Urothelium cell line (cell line): Measurements from ENCODE around the gene RAB31.
A peak's percentile ranks its signal among the peaks of the same experiment; 100 is the strongest.

ENCODE experiments used
- DNase-seq: peaks from one replicate; pipeline ENCODE4 v3.0.0; 2011; ENCODE audit warnings: low spot score, mixed read lengths
- FAIRE-seq: peaks from 2 replicates; lab custom pipeline; 2011; peaks lifted over from hg19 to GRCh38; lab: Jason Lieb, UNC

RAB31 gene

DNA sequence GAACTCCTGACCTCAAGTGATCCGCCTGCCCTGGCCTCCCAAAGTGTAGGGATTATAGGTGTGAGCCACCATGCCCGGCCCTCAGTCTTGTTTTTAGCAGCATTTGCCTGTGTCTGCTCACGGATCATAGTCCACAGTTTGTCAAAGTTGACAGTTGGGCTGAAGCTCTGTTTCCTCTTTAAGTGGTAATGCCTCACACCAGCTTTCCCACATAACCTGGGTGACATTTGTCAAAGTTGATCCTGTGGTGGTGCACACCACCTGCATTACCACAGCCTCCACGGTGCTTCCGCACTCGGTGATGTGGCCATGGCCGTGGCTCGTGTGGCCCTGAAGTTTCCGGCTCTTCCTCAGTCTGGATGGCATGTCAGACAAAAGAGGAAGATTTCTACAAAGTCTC is 27.1 kb downstream of the RAB31 start:
- FAIRE-seq (no peak), DNase-seq (no peak)

- FAIRE-seq, result no peak
- DNase-seq, result no peak
These were observed 27.8 kb downstream of the RAB31 start for GRCh38 chr18:9735879-9736278.

- DNase-seq (no peak), FAIRE-seq (no peak)
These were observed 28.3 kb downstream of the RAB31 start for GRCh38 chr18:9736286-9736835.

DNA sequence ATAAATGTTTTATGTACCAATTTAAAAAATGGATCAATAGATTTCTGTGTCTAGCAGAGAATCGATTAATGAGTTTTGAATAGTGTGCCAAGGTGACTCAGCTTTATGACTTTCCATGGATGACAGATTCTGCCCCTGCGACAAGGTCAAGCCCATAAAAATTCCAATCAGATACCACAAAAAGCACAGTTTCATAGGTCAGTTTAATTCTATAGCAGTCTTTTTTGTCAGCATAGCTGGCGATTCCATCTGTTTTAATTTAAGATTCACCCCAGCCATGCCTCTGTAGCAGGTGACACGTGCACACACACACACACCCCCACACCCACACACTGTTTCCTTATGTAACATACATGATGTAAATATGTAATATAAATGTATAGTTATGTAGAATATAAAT is 28.9 kb downstream of the RAB31 start:
- peak; percentile 37 for FAIRE-seq
- DNase-seq, result no peak

GRCh38 chr18:9737472-9738121 is 29.5 kb downstream of the RAB31 start:
- DNase-seq (peak; percentile 44), FAIRE-seq (no peak)

- peak; percentile 23 for FAIRE-seq
- DNase-seq, result no peak
These were observed 30.3 kb downstream of the RAB31 start for GRCh38 chr18:9738266-9738969.

DNA sequence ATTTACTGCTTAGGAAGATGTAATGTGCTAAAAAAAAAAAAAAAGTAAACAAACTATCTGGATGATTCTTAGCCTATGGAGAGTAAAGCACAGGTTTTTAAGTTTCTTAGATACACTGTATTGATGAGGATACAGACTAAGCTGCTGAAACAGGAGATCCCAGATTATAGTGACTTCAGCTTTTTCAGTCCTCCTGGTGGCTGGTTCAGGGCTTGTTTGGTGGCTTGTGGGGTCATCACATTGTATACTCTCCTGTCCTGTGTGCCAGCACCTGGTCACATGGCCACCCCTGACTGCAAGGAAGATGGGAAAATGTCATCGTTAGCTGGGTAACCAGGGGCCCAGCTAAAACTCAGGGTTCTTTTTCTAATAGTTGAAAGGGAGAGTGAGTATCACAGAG is 31.4 kb downstream of the RAB31 start:
- DNase-seq, result no peak
- no peak for FAIRE-seq

DNA sequence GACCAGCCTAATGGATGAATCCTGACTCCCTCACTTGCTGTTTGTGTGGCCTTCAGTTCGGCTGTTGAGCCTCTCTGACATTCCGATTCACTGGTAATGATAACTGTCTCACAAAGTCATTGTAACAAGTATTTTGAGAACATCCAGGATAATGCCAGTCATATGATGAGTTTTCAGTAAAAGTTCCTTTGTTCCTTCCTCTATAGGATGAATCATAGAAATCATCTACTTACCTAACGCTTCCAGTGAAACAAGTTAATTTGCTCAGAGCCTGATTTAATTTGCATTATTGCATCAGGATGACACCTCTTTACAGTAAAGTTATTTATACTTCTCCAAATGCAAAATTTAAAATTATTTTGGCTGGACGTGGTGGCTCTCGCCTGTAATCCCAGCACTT is 32.0 kb downstream of the RAB31 start:
- FAIRE-seq (no peak), DNase-seq (no peak)

GRCh38 chr18:9741406-9741792 is 33.3 kb downstream of the RAB31 start:
- FAIRE-seq, result no peak

GRCh38 chr18:9741793-9742523 is 33.9 kb downstream of the RAB31 start:
- peak; percentile 60 for DNase-seq

More at GRCh38 chr18:9741406-9741792, 33.3 kb downstream of the RAB31 start:
- DNase-seq, result no peak

GRCh38 chr18:9742524-9743131 is 34.5 kb downstream of the RAB31 start:
- DNase-seq (peak; percentile 54), FAIRE-seq (no peak)

More at GRCh38 chr18:9741793-9742523, 33.9 kb downstream of the RAB31 start:
- FAIRE-seq, result no peak

DNA sequence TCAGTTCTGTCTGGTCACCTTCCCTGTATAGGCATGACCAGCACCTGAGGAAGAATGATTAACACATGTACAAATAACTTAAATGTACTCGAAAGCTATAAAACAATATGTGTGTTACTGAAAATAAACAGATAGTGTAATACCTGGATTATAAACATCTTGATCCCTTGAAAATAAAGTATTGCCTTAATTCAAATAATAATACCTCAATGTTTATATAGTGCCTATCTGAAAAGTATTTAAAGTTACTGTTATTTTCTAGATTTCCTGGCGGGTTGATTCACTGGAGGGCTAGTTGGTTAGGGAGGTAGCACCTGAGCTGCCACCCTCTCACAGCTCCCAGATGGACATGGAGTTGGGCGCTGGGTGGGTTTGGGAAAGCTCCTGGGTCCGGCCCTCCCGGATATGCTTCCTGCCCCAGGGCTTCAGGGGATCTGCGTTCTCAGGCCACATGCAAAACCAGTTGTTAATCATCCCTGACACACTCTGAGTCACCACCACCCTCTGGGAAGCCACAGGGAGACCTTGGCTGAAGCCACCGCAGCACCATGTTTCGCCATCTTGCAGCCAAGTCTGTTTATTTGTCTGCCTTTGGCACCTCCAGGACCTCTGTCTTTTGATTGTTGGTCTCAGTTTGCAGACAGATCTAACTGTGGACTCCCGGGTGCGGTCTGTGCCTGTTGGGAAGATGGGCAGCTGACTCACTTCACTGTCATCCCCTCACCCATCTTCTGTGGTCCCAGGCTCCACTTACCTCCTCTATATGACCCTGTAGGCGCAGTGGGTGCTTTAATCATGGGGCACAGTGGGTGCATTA is 35.3 kb downstream of the RAB31 start:
- peak; percentile 95 for DNase-seq
- FAIRE-seq, result peak; percentile 86

GRCh38 chr18:9746958-9747357 is 38.9 kb downstream of the RAB31 start:
- DNase-seq (no peak), FAIRE-seq (no peak)

GRCh38 chr18:9749611-9750010 is 41.5 kb downstream of the RAB31 start:
- DNase-seq (no peak), FAIRE-seq (no peak)

DNA sequence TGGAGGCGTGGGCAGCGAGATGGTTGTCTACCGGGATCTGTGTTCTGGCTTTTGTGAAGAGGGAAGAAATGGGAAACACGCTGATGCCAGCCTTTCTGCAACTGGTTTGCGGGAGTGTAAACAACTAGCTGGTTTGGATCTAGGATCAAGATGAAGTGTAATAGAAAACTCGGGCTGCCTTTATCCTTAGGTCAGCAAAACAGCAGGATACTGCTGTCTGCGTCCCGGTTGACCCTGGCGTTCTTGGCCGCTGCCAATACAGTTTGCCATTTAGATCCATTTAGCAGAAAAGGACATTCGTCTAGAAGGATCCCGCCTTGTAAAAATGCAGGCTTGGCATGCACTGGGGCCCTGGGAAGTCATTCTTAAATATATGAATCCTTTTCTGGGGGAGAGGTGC is 42.0 kb downstream of the RAB31 start:
- FAIRE-seq, result no peak
- no peak for DNase-seq

DNA sequence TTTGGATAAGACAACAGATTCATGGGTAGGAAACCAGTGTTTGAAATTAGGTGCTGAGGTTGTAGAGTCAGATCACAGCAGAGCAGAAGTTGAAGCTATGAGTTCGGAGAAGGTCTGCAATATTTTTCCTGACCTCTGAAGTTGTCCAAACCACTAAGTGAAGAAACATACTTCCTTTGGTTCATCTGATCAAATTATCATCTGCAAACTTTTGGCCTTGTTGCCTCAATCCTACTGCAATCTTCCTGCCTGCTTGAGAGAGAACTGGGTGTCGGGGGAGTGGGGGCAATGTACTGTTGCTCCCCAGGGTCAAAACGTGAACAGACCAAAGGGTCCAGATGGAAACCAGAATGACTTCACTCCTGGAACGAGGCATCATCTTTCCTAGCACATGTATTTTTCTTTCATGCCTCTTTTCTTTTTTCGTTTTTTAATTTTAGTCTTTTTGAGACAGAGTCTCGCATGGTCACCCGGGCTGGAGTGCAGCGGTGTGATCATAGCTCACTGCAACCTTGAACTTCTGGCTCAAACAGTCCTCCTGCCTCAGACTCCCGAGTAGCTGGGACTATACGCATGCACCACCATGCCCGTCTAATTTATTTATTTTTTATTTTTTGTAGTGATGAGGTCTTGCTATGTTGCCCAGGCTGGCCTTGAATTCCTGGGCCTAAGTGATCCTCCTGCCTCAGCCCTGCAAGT is 42.7 kb downstream of the RAB31 start:
- FAIRE-seq (no peak), DNase-seq (no peak)

GRCh38 chr18:9751371-9752031 is 43.4 kb downstream of the RAB31 start:
- FAIRE-seq (no peak), DNase-seq (no peak)

- DNase-seq (peak; percentile 40), FAIRE-seq (no peak)
These were observed 45.7 kb downstream of the RAB31 start for GRCh38 chr18:9753846-9754245.

DNA sequence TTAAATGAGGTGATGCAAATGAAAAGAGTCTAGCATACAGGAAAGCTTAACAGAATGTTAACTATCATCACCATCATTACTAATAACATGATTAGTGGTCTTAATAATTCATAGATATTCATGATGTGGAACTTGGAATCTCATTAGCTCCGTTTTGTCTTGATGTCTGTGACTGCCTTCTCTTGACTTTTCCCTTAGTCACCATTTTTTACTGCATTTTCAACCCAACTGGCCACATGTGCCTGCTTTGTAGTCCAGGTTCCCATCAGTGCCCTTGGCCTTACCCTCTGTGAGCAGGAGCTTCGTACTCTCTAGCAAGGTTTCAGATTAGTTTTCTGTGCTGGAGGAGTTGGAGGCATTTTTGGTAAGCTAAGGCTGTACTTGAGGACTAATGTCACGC is 47.0 kb downstream of the RAB31 start:
- no peak for FAIRE-seq
- no peak for DNase-seq
